ENCODE results near the gene OR6C76.
"Not testable (repeated sequence)": the region's sequence is repeated elsewhere in the genome, so short reads cannot be mapped to it uniquely, and the experiment has no call there.

The OR6C76 gene

GRCh38 chr12:55425954-55426353, at the start of gene OR6C76:
TSS of gene OR6C76 (plus strand) at chr12:55426254. CDS start at chr12:55426254, 0 bp downstream.
- no peak for DNase-seq (ENCODE audit: low read depth in 2 of 2)

- DNase-seq (ENCODE audit: low read depth in 2 of 2): no peak
Measured at GRCh38 chr12:55385891-55386290, 40.2 kb upstream of the OR6C76 start.

- no peak for DNase-seq (ENCODE audit: low read depth in 2 of 2)
Measured at GRCh38 chr12:55392032-55392795, 33.8 kb upstream of the OR6C76 start.

- DNase-seq (ENCODE audit: low read depth in 2 of 2): no peak
Measured at GRCh38 chr12:55396326-55396725, 29.7 kb upstream of the OR6C76 start.

GRCh38 chr12:55400229-55400628, 25.8 kb upstream of the OR6C76 start, which contains the start of gene OR6C65:
TSS of gene OR6C65 (plus strand) at chr12:55400529. CDS start at chr12:55400529, 0 bp downstream.
- DNase-seq (ENCODE audit: low read depth in 2 of 2): no peak

GRCh38 chr12:55407866-55408265, 18.2 kb upstream of the OR6C76 start:
- no peak for DNase-seq (ENCODE audit: low read depth in 2 of 2)

- DNase-seq (ENCODE audit: low read depth in 2 of 2): not testable (repeated sequence)
Measured at GRCh38 chr12:55409133-55409532, 16.9 kb upstream of the OR6C76 start.

- DNase-seq (ENCODE audit: low read depth in 2 of 2): not testable (repeated sequence)
Measured at GRCh38 chr12:55412138-55412537, 13.9 kb upstream of the OR6C76 start.

GRCh38 chr12:55413498-55414388, 12.3 kb upstream of the OR6C76 start:
- not testable (repeated sequence) for DNase-seq (ENCODE audit: low read depth in 2 of 2)

GRCh38 chr12:55414396-55414823, 11.6 kb upstream of the OR6C76 start:
- not testable (repeated sequence) for DNase-seq (ENCODE audit: low read depth in 2 of 2)

- DNase-seq (ENCODE audit: low read depth in 2 of 2): not testable (repeated sequence)
Measured at GRCh38 chr12:55414889-55415288, 11.2 kb upstream of the OR6C76 start.

GRCh38 chr12:55416961-55417360, 9.1 kb upstream of the OR6C76 start:
- no peak for DNase-seq (ENCODE audit: low read depth in 2 of 2)

GRCh38 chr12:55420307-55420962, 5.6 kb upstream of the OR6C76 start:
- DNase-seq (ENCODE audit: low read depth in 2 of 2): no peak

GRCh38 chr12:55428331-55429243, 2.5 kb downstream of the OR6C76 start:
- DNase-seq (ENCODE audit: low read depth in 2 of 2): no peak

- not testable (repeated sequence) for DNase-seq (ENCODE audit: low read depth in 2 of 2)
Measured at GRCh38 chr12:55441233-55441632, 15.2 kb downstream of the OR6C76 start.

GRCh38 chr12:55443776-55444175, 17.7 kb downstream of the OR6C76 start, which contains the start of gene OR6C2:
TSS of gene OR6C2 (plus strand) at chr12:55444076. CDS start at chr12:55452214, 8,138 bp downstream.
- DNase-seq (ENCODE audit: low read depth in 2 of 2): no peak

GRCh38 chr12:55445357-55445756, 19.3 kb downstream of the OR6C76 start:
- DNase-seq (ENCODE audit: low read depth in 2 of 2): no peak

- no peak for DNase-seq (ENCODE audit: low read depth in 2 of 2)
Measured at GRCh38 chr12:55446326-55446725, 20.3 kb downstream of the OR6C76 start.

- no peak for DNase-seq (ENCODE audit: low read depth in 2 of 2)
Measured at GRCh38 chr12:55448825-55449224, 22.8 kb downstream of the OR6C76 start.

- not testable (repeated sequence) for DNase-seq (ENCODE audit: low read depth in 2 of 2)
Measured at GRCh38 chr12:55464926-55465325, 38.9 kb downstream of the OR6C76 start.

GRCh38 chr12:55467836-55468235, 41.8 kb downstream of the OR6C76 start:
- DNase-seq (ENCODE audit: low read depth in 2 of 2): no peak

Data from activated CD8-positive, alpha-beta memory T cell treated with anti-CD3 and anti-CD28 coated beads for 4 hours (primary cell).